Amniotic epithelial cell (primary cell): ENCODE data around the gene PAK5.

Experiments
- DNase-seq: peaks from one replicate; pipeline ENCODE4 v3.0.0-alpha.2; 2010; ENCODE audit warnings: low read depth

The PAK5 gene

GRCh38 chr20:9838378-9839295 lies at the start of gene PAK5:
TSS of gene PAK5 (minus strand) at chr20:9839076. CDS start at chr20:9644328, 194,748 bp downstream.
- no peak for DNase-seq

GRCh38 chr20:9887706-9888105 lies 48.8 kb upstream of the PAK5 start:
- no peak for DNase-seq

- DNase-seq = no peak
These were observed 47.4 kb upstream of the PAK5 start for GRCh38 chr20:9886227-9886626.

- no peak for DNase-seq
These were observed 45.8 kb upstream of the PAK5 start for GRCh38 chr20:9884666-9885065.

GRCh38 chr20:9884061-9884460 lies 45.2 kb upstream of the PAK5 start:
- no peak for DNase-seq

- no peak for DNase-seq
These were observed 39.1 kb upstream of the PAK5 start for GRCh38 chr20:9877932-9878495.

GRCh38 chr20:9867196-9867980 lies 28.5 kb upstream of the PAK5 start:
- DNase-seq = no peak

GRCh38 chr20:9852566-9852965 lies 13.7 kb upstream of the PAK5 start:
- no peak for DNase-seq

GRCh38 chr20:9839626-9840025 lies 750 bp upstream of the PAK5 start:
- DNase-seq = no peak

GRCh38 chr20:9838035-9838377 lies 870 bp downstream of the PAK5 start:
- no peak for DNase-seq

- DNase-seq = no peak
These were observed 1.2 kb downstream of the PAK5 start for GRCh38 chr20:9837634-9838033.

GRCh38 chr20:9835302-9835701 lies 3.6 kb downstream of the PAK5 start:
- no peak for DNase-seq

GRCh38 chr20:9831032-9831431 lies 7.8 kb downstream of the PAK5 start:
- DNase-seq = no peak

GRCh38 chr20:9829835-9830234 lies 9.0 kb downstream of the PAK5 start:
- DNase-seq = no peak

- DNase-seq = no peak
These were observed 21.2 kb downstream of the PAK5 start for GRCh38 chr20:9817654-9818053.

- no peak for DNase-seq
These were observed 23.2 kb downstream of the PAK5 start for GRCh38 chr20:9815632-9816031.

- no peak for DNase-seq
These were observed 28.1 kb downstream of the PAK5 start for GRCh38 chr20:9810738-9811137.

GRCh38 chr20:9809271-9809670 lies 29.6 kb downstream of the PAK5 start:
- no peak for DNase-seq

- DNase-seq = no peak
These were observed 30.7 kb downstream of the PAK5 start for GRCh38 chr20:9808166-9808565.

GRCh38 chr20:9807136-9807535 lies 31.7 kb downstream of the PAK5 start:
- DNase-seq = no peak

- DNase-seq = no peak
These were observed 38.5 kb downstream of the PAK5 start for GRCh38 chr20:9800421-9800820.

- no peak for DNase-seq
These were observed 44.0 kb downstream of the PAK5 start for GRCh38 chr20:9794831-9795230.

- no peak for DNase-seq
These were observed 46.2 kb downstream of the PAK5 start for GRCh38 chr20:9792674-9793073.
